Kidney tubule cell (primary cell): ENCODE results near the gene MECP2.
A peak's percentile ranks its signal among the peaks of the same experiment; 100 is the strongest.

Experiments used
- DNase-seq: peaks from one replicate; pipeline ENCODE4 v3.0.0-alpha.2; 2018; ENCODE audit warnings: low spot score

MECP2 gene

GRCh38 chrX:154061801-154062200 is 35.7 kb downstream of the MECP2 start:
- DNase-seq, result no peak

GRCh38 chrX:154059729-154060245 is 37.7 kb downstream of the MECP2 start:
- DNase-seq, result no peak

GRCh38 chrX:154059231-154059630 is 38.3 kb downstream of the MECP2 start:
- DNase-seq, result no peak

GRCh38 chrX:154058214-154058997 is 39.1 kb downstream of the MECP2 start:
- no peak for DNase-seq

GRCh38 chrX:154057791-154058190 is 39.7 kb downstream of the MECP2 start:
- peak; percentile 20 for DNase-seq

- peak; percentile 52 for DNase-seq
These were observed 40.7 kb downstream of the MECP2 start for GRCh38 chrX:154056770-154057241.

- peak; percentile 64 for DNase-seq
These were observed 46.2 kb downstream of the MECP2 start for GRCh38 chrX:154051201-154051810.

- no peak for DNase-seq
These were observed 47.4 kb downstream of the MECP2 start for GRCh38 chrX:154050113-154050495.

- DNase-seq, result no peak
These were observed 48.1 kb downstream of the MECP2 start for GRCh38 chrX:154049209-154050112.

- DNase-seq, result no peak
These were observed 49.1 kb downstream of the MECP2 start for GRCh38 chrX:154048398-154048797.

- no peak for DNase-seq
These were observed 50.4 kb downstream of the MECP2 start for GRCh38 chrX:154046940-154047610.

- DNase-seq, result no peak
These were observed 51.3 kb downstream of the MECP2 start for GRCh38 chrX:154046031-154046781.

- DNase-seq, result no peak
These were observed 53.4 kb downstream of the MECP2 start for GRCh38 chrX:154044091-154044490.

- no peak for DNase-seq
These were observed 54.3 kb downstream of the MECP2 start for GRCh38 chrX:154043003-154043763.

GRCh38 chrX:154040863-154041262 is 56.7 kb downstream of the MECP2 start:
- no peak for DNase-seq

GRCh38 chrX:154040307-154040756 is 57.2 kb downstream of the MECP2 start:
- DNase-seq, result peak; percentile 28

GRCh38 chrX:154039577-154039976 is 57.9 kb downstream of the MECP2 start:
- DNase-seq, result no peak

GRCh38 chrX:154038656-154039055 is 58.9 kb downstream of the MECP2 start:
- DNase-seq, result no peak

- DNase-seq, result no peak
These were observed 59.8 kb downstream of the MECP2 start for GRCh38 chrX:154037754-154038153.

- DNase-seq, result no peak
These were observed 61.0 kb downstream of the MECP2 start for GRCh38 chrX:154036513-154036912.
